GM21360 (cell line): ENCODE results near the gene OR52B6.
"Not testable (repeated sequence)": the region's sequence is repeated elsewhere in the genome, so short reads cannot be mapped to it uniquely, and the experiment has no call there.

ENCODE experiments used
- ATAC-seq: cut with Tn5 transposase; IDR thresholded peaks from one replicate; pipeline ENCODE4 v1.9.1; 2021; ENCODE audit warnings: mild to moderate bottlenecking, moderate library complexity; ENCODE audit not compliant: unreplicated experiment

OR52B6 gene

DNA sequence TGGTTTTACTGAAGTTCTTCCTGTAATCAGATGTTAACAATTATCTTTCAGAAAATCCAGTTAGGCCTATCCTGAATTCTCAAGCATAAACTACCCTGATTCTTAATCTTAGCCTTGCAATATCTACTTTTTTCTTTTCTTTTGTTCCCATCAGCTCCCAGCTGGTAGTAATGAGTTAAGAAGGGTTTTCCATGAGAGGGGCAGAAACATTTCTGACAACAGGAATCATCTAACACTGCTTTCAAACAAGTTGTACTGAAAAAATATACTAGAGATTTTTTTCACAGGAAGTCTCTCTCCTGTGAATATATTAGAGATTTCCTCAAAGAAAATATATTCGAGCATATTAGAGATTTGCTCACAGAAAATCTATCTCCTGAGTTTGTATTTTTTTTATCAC is 12.5 kb downstream of the OR52B6 start:
- ATAC-seq = no peak

DNA sequence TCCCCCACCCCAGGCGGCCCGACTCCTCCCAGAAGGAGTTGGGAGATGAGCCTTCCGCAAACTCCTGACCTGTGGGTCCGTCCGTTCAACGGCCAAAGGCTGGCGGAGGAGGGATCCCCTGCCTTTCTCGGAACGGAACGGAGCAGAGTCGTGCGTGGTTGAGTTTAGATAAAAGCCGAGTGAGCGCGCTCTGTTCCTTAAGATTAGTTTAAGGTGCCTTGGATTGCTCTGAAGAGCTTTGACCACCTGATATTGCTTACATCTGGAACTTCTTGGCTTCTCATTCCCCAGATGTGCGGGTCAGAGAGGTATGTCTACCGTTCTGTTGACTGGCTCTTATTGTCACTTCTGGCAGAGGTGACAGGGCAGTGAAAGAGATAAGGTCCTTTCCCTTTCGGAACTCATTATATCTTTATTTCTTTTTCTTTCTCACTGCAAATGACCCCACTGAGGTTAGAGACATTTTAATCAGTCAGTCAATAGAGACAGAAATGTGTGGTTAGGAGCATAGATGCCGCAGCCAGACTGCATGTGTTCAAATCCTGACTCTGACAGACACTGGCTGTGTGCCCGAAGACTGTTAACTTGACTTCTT is 16.0 kb downstream of the OR52B6 start, which contains the start of gene TRIM6:
TSS of gene TRIM6 (plus strand) at position 31 of the 595 bp plus-strand sequence. CDS start at position 292, 261 bp downstream.
- ATAC-seq = peak; percentile 45

DNA sequence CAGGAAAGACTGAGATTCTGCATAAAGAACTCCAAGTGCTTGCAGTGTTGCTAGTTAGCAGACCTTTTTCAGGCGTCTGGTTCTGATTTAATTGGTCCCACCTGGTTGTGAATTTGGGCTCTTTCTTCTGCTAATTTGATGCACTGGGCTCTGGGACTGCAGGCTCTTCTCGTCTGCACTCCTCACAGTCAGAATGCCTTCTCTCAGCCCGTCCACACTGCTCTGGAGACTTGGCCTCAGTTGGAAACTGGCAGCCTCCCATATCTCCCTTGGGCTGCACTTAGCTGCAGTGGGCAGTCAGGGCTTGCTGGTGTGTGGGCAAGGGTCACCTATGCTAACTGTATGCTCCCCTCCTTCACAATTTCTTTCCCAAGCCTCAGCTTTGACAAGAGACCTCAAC is 17.3 kb downstream of the OR52B6 start:
- no peak for ATAC-seq

DNA sequence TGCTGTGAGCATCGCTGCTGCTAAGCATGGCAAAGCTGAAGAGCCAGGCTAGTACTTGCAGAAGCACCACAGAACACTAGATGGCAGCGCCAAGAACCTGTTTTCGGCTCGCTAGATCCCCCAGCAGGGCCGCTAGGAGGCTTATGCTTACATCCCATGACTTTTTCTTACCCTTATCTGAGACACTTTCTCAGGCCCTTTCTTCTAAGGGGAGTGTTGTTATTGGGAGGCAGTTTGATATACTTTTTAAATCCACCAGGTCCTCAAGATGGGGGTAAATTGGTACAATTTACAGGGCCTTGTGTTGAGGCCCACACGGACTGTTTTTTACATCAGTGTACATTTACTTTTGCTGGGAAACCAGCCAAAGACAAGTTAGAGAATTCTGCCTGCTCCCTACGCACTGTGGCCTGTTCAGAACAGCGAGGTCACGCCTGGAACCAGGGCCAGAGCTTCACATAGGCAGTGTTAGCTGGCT is 19.7 kb downstream of the OR52B6 start:
- ATAC-seq = peak; percentile 77

DNA sequence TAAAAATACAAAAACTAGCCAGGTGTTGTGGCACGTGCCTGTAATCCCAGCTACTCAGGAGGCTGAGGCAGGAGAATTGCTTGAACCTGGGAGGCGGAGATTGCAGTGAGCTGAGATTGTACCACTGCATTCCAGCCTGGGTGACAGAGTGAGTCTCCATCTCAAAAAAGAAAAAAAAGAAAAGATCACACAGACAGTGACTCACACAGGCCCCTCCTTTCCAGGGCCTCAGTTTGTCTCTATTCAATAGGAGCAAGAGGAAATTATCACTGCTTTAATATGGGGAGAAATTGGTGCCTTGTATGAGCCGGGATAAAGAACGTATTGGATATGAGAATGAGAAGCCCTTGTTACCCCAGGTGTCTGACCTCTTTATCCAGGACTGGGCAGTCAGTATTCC is 22.1 kb downstream of the OR52B6 start:
- ATAC-seq = not testable (repeated sequence)

DNA sequence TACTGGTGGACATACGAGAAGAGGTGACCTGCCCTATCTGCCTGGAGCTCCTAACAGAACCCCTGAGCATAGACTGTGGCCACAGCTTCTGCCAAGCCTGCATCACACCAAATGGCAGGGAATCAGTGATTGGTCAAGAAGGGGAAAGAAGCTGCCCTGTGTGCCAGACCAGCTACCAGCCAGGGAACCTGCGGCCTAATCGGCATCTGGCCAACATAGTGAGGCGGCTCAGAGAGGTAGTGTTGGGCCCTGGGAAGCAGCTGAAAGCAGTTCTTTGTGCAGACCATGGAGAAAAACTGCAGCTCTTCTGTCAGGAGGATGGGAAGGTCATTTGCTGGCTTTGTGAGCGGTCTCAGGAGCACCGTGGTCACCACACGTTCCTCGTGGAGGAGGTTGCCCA is 22.6 kb downstream of the OR52B6 start:
- ATAC-seq = no peak

DNA sequence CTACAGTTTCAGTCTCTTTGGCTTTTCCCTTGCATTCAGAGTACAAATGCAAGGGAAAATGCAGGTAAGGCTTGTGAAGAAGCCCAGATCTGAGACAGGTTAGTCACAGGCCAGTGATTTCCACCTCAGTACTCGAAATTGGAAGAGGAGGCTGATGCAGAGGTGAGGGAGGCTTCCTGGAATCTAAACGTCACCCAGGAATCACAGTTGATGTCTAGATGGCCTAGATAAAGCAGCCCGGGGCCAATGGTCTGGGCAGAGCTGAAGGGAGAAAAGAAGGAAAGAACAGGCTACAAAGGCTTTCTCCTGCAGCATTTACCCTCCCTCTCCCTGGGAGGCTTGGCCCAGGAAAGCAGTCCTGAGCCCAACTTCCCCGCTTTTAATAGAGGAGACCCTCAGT is 24.2 kb downstream of the OR52B6 start:
- no peak for ATAC-seq

DNA sequence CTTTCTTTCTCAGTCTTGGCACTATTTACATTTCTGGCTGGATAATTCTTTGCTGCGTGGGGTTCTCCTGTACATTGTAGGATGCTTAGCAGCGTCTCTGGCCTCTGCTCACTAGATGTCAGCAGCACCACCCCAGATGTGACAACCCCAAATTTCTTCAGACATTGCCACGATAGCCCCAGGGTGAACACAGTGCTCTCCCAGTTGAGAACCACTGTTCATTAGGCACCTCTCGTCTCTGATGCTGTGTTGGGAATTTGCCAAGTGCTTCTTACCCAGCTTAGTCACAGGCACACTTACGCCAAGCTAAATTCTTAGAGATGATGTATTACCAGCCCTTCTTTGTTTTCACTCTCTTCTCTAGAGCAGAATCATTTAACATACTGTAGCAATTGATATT is 25.2 kb downstream of the OR52B6 start:
- no peak for ATAC-seq

DNA sequence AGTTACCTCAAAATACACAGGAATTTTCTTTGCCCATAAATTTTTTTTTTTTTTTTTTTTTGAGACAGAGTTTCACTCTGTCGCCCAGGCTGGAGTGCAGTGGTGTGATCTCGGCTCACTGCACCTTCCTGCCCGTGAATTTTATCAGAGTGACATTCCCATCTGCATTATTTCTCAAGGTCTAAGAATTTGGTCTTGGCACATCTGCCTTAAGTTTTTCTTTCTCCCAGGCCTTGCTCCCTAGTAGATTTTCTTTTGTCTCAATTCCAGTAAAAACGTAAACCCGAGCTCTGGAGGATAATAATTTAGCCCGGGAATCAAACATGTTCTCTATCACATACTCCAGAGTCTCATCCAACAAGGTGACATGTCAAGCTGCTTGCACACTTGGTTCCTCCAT is 28.1 kb downstream of the OR52B6 start:
- no peak for ATAC-seq

DNA sequence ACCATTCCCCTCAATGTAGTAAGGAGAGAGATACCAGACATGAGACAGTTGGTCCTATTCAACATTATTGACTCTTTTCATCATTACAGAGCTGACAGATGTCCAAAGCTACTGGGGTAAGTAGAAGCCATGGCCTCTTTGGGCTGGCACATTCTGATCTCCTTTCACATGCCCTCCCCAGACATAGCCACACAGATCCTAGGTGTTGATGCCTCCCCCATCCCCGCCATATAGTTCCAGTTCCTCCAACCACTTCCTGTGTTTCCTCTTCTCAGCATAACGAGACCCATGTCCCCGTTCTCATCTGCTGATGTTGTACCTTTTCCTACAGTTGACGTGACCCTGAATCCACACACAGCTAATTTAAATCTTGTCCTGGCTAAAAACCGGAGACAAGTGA is 29.8 kb downstream of the OR52B6 start:
- ATAC-seq = no peak

DNA sequence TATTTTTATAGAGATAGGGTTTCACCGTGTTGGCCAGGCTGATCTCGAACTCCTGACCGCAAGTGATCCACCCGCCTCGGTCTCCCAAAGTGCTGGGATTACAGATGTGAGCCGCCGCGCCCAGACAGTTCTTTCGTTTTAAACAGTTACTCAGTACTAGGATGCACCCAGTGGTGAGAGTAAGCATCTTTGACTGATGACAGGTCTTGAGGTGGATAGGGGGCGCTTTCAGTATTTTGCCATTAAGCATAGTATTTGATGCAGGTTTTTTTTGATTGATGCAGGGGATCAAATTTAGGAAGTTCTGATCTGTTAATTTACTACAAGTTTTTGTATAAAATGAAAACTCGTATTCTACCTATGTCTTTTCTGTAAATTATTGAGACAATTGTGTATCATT is 30.9 kb downstream of the OR52B6 start:
- ATAC-seq = no peak

DNA sequence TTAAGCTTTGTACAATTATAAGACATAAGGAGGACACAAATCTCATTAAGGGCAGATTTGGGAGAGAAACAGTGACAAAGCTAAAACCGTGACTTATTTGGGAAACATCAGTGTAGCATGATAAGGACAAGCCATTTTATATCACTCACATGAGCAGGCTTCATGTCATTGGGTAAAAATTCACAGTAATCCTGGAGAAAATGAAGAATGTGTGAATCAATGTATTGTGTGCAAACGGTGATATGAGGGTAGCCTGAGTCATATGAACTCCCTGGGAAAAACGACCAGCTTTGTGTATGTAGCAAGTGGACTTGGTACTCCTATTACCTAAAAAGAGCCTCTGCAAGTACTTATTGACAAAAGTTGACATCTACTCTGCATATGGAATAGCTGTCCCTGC is 38.1 kb downstream of the OR52B6 start:
- ATAC-seq = no peak

DNA sequence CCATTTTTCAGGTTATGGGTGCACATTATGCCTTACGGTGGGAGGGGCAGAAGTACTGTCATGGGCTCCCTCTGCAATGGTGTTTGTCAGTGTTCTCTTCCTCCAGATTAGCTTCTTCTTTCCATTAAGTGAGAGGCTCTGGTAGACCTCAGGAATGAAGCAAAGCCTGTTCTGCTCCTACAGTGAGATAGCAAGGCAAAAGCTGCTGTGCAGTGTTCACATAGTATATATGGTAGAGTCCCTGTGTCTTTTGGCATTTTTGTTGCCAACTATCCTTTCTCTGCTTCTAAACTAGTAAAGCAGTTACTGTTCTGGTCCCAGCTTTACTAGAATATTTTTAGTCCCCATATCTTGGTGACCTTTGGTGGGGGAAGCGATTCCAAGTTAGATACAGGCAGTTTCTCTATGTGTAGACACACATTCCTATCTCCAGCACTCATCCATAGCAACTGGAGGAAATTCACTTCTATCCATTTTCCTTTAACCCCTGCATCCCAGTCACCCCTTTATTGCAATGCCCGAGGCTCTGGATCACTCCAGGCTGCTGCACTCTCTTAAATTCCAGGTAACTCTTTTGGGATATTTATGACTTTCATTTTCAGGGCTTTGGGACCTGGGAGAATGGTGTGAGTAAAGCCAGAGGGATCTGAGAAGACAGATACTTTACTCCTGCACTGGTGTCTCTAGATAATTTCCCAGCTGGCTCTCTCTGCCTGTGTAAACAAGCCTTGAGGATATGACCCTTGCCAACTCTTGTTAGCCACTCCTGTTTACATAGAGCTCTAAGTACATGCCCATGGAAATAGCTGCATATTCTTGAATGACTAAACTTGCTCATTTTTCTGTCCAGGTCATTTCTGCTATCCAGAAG is 40.2 kb downstream of the OR52B6 start:
- ATAC-seq = no peak

DNA sequence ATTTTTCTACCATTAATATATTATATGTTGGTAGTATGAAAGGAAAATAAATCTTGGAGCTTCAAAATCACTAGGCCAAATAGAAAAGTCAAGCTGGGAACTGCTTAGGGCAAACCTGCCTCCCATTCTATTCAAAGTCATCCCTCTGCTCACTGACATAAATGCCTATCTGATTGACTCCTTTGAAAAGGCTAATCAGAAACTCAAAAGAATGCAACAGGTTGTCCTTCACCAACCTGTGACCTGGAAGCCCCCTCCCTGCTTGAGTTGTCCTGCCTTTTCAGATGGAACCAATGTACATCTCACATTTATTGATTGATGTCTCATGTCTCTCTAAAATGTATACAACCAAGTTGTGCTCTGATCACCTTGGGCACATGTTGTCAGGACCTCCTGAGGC is 40.9 kb downstream of the OR52B6 start:
- no peak for ATAC-seq

DNA sequence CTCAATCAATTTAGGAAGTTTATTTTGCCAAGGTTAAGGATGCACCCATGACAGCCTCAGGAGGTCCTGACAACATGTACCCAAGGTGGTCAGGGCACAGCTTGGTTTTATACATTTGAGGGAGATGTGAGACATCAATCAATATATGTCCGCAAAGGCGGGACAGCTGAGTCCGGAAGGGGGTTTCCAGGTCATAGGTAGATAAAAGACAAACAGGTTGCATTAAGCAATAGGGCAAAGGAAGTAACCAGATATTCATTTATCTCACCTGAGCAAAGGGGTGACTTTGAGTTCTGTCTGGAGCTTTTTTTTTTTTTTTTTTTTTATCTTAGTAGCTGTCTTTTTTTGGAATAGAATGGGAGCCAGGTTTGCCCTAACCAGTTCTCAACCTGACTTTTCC is 42.1 kb downstream of the OR52B6 start:
- no peak for ATAC-seq

DNA sequence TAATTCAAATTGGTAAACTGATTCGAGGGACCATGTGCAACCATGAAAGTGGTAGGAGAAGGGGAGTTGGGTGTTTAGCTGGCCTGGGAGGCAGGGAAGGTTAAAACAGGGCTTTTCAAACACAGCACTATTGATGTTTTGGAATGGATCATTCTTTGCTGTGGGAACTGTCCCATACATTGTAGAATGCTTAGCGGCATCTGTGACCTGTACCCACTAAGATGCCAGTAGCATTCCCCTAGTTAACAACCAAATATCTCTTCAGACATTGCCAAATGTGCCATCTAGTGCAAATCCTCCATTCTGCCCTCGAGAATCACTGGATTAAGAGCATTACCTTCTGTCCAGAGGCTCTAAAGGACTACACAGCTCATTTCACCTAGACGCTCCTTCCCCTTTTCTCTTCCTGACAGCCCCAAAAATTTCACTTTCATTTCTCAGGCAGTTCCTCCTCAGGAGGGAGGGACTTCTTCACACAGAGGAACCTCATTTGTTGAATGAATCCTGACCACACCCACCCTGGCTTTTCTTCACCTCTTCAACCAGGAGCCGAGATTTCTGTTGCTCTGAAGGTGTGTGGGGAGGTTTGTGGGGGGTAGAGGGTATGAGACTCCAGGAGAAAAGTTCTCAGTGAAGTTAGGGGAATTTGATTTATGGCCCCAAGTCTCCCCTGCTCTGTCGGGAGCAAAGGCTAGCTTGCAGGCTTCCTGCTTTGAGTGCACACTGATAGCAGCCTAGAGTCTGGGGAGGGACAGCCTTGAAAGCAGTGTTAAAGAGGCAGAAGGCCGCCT is 44.0 kb downstream of the OR52B6 start, which contains the start of gene TRIM34:
TSS of gene TRIM34 (plus strand) at position 513 of the 791 bp plus-strand sequence. CDS start 7,331 bp downstream, outside the sequence.
- ATAC-seq = peak; percentile 97

DNA sequence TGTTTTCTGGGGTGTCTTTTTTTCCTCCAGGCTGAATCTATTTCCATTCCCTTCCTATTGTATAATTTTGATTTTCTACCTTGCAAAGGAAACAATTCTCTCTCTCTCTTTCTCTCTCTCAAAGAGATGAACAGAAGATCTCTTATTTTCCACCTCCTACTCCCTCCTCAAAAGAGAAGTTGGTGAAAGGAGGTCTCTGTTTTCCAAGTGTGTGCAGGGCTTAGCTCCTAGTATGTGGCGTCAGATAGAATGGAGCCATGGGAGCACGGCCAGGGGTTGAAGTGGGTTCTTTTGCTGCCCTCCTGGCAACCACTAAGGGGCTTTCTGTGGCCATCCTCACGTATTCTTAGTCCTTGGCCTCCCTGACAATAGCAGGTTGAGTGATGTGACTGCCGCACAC is 44.6 kb downstream of the OR52B6 start:
- ATAC-seq = no peak

DNA sequence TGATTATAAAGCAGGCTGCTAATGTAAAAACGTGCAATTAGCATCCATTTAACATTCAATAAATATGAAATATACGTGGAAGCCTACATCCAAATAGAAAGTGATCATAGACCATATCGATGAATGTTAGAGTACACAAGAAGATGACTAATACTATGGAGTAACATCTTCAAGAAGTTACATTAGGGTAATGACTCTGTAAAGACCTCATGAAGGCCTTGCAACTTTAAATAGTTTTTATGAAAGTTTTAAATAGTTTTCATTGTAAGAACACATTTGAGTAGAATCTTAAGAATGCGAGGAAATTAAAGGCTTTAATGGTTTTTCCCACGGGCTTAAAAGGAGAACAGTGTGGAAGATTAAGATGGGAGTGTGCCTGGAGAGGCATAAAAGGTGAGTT is 45.5 kb downstream of the OR52B6 start:
- no peak for ATAC-seq

DNA sequence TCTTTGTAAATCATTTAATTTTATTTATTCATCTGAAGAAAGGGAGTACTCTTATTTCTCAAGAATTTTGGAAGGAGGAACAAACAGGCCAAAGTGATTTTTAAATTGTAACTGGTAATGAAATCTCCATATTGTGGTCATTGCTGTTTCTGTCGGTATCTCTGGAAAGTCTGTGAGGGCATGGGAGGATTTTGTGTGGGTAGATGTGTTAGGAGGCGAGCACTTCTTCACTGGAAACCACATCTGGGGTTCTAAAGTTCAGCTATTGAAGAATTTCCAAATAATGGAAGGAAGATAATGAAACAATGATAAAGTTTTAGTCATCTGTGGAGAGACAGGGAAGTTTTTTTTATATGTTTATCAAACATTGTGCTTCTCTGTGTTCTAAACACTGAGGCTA is 50.7 kb downstream of the OR52B6 start:
- ATAC-seq = peak; percentile 15
